Kidney (tissue), 14 donors: ENCODE measurements around the gene CELF4. TPM values are rescaled to one million over a fixed set of nuclear protein-coding genes. Genes with fewer than 3 reads are reported as not detected.

ENCODE experiments used
- DNase-seq, 5 donors: peaks; one replicate each; pipeline ENCODE4 v3.0.0-alpha.2; 2013 to 2020
- FAIRE-seq: peaks from 2 replicates; lab custom pipeline; 2012; peaks lifted over from hg19 to GRCh38; lab: Jason Lieb, UNC
- H3K27ac ChIP-seq, 2 donors: one replicate each; pipeline ENCODE4 v1.7.0; 2013; ENCODE audit warnings: low read depth in 2 of 2, low read length in 2 of 2, inconsistent platforms in 1 of 2
- H3K27me3 ChIP-seq: one replicate; pipeline ENCODE4 v1.7.1; 2013; ENCODE audit warnings: low read length, inconsistent platforms; ENCODE audit not compliant: control insufficient read depth, insufficient read depth
- H3K36me3 ChIP-seq, 3 donors: one replicate each; pipeline versions ENCODE4 v1.7.0 to v1.7.1; 2013; ENCODE audit warnings: low read length in 3 of 3, control low read depth in 1 of 3, inconsistent platforms in 1 of 3; ENCODE audit not compliant: insufficient read depth in 3 of 3, control insufficient read depth in 2 of 3
- H3K4me1 ChIP-seq, 3 donors: one replicate each; pipeline versions ENCODE4 v1.7.0 to v1.7.1; 2013; ENCODE audit warnings: low read length in 3 of 3, inconsistent platforms in 1 of 3, low read depth in 1 of 3; ENCODE audit not compliant: control insufficient read depth in 2 of 3, insufficient read depth in 2 of 3
- H3K4me3 ChIP-seq, 3 donors: one replicate each; pipeline versions ENCODE4 v1.7.0 to v1.8.1; 2013; ENCODE audit warnings: low read length in 3 of 3, control low read depth in 1 of 3, inconsistent platforms in 1 of 3
- H3K9ac ChIP-seq, 3 donors: one replicate each; pipeline versions ENCODE4 v1.7.0 to v1.7.1; 2013; ENCODE audit warnings: low read length in 3 of 3, control low read depth in 1 of 3, inconsistent platforms in 1 of 3
- H3K9me3 ChIP-seq, 3 donors: one replicate each; pipeline versions ENCODE4 v1.7.0 to v1.7.1; 2013; ENCODE audit warnings: low read length in 3 of 3, control low read depth in 1 of 3, inconsistent platforms in 1 of 3; ENCODE audit not compliant: control insufficient read depth in 2 of 3, insufficient read depth in 1 of 3
- intact Hi-C: fragments of 100-400 bp; cut with DNase I; formaldehyde crosslinking; loops from one replicate; pipeline ENCODE4 v1.11.1; 2022
- polyA plus RNA-seq: library from polyadenylated mRNA; stranded (reverse); fragments of 350-450 nt; fragmentation: Illumina TruSeq; extraction: RNeasy Lipid Tissue Mini Kit (QIAGEN cat#74804); gene quantifications from one replicate; pipeline ENCODE4 v1.2.3, GENCODE V29; 2014; ENCODE audit warnings: low read depth, low replicate concordance; ENCODE audit not compliant: insufficient read depth
- total RNA-seq: library from RNA; stranded (reverse); fragmentation: NEBNext Ultra II Directional; extraction: Animal tissue kit (Norgen Biotek cat#: 25700); gene quantifications from one replicate; pipeline ENCODE4 v1.2.1, GENCODE V29; 2021
- TF ChIP-seq, protein P1 (sequence below): IDR thresholded peaks from 3 replicates; pipeline ENCODE4 v1.5.1; 2012; ENCODE audit warnings: mild to moderate bottlenecking, moderate library complexity, borderline replicate concordance; ENCODE audit not compliant: insufficient read depth; ENCODE audit errors: extremely low read depth
- donor health status: control.
- donor health status: control.
- donor health status: control.
- donor health status: control.
- donor health status: control.
- donor health status: DM: yes; HTN: yes; CAD: no.
- donor health status: Normal renal cell carcinoma (clear cell type).

The CELF4 gene
- total and polyA plus RNA-seq, 2 donors from 2014 or later = 0.85 to 1.5 TPM

DNA sequence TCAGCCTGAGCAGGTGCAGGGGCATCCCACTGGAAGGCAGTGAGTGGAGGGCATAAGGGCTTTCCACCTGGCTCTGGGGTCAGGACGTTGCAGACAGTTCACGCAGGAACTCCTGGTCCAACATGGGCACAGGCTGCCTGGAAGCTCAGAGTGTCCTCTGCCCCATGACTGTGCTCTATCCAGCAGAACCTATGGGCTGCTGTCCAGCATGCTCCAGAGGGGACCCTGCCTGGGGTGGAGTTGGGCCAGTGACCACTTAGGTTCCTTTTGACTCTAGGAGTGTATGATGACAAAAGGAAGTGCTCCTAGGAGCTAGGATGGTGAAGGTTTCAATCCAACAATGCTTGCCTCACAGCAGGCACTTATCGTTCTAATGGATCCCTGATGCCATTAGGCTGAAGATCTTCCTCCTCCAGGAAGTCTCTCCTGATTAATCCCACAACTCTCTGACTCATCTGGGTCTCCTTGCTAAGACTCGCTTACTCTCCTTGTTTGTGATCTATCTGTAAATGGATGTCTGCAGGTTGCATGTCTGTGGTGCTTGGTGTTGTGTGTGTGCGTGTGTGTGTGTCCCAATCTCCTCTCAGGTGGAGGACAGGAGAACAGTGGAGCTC, 224.0 kb downstream of the CELF4 start:
- intact Hi-C loops = no loop called here
- TF ChIP-seq, protein P1, sequence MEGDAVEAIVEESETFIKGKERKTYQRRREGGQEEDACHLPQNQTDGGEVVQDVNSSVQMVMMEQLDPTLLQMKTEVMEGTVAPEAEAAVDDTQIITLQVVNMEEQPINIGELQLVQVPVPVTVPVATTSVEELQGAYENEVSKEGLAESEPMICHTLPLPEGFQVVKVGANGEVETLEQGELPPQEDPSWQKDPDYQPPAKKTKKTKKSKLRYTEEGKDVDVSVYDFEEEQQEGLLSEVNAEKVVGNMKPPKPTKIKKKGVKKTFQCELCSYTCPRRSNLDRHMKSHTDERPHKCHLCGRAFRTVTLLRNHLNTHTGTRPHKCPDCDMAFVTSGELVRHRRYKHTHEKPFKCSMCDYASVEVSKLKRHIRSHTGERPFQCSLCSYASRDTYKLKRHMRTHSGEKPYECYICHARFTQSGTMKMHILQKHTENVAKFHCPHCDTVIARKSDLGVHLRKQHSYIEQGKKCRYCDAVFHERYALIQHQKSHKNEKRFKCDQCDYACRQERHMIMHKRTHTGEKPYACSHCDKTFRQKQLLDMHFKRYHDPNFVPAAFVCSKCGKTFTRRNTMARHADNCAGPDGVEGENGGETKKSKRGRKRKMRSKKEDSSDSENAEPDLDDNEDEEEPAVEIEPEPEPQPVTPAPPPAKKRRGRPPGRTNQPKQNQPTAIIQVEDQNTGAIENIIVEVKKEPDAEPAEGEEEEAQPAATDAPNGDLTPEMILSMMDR = no peak
- FAIRE-seq = no peak
- no peak for DNase-seq
- Histone ChIP-seq H3K4me1 (no peaks in the 10 kb centered on the region), H3K4me3 (no peak overlapping the region), H3K27ac (no peak overlapping the region), H3K27me3 (no peaks in the 10 kb centered on the region), H3K9me3 (no peaks in the 10 kb centered on the region), H3K9ac (no peak overlapping the region), H3K36me3 (no peaks in the 10 kb centered on the region)

DNA sequence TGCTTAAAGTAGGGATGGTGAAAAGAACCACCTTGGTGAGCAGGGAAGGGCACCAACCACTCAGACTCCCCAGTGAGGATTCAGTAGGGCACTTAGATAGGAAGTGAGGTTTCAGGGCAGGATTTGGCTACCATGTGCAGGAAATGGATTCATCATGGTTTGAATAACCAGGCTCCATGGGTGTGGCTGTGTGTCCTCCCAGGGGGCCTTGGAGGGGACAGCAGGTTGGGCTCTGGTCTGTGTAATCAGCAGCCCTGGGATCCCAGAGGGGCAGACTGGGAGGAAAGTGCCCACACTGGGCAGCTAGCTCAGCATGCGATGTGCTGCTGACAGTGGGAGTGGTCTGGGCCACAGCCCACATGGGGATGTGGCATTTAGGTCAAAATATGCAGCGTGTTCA, 224.6 kb downstream of the CELF4 start:
- intact Hi-C loops = no loop called here
- no peak for FAIRE-seq
- TF ChIP-seq, protein P1 = no peak
- H3K9me3 ChIP-seq = no peaks in the 10 kb centered on the region
- no peak overlapping the region for H3K4me3 ChIP-seq
- H3K27me3 ChIP-seq = no peaks in the 10 kb centered on the region
- no peaks in the 10 kb centered on the region for H3K36me3 ChIP-seq
- H3K27ac ChIP-seq = no peak overlapping the region
- no peaks in the 10 kb centered on the region for H3K4me1 ChIP-seq
- no peak for DNase-seq
- no peak overlapping the region for H3K9ac ChIP-seq

DNA sequence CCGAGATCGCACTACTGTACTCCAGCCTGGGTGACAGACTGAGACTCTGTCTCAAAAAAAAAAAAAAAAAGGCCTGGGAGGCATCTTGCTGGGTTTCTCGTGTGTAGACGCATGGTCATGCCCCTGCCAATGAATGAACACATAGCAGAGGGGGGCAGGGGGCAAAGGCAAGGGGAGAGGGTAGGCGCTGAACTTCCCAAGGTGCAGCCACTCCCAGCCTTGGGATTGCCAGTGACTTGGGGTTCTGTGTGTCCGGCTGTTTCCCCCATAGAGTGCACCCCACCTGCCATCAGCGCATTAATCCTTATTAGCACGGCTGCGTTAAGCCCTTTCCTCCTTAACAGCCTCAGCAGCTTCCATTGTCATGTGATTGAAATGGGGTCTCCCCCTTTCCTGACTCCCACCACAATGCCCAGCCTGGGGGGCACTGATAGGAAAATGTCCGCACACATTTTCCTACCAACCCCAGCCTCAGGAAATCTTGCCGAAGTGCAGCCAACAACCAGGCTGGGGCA, 225.8 kb downstream of the CELF4 start:
- Histone ChIP-seq H3K27me3 (no peaks in the 10 kb centered on the region), H3K9ac (no peak overlapping the region), H3K4me3 (no peak overlapping the region), H3K36me3 (no peaks in the 10 kb centered on the region), H3K9me3 (no peaks in the 10 kb centered on the region), H3K27ac (no peak overlapping the region), H3K4me1 (no peaks in the 10 kb centered on the region)
- TF ChIP-seq, protein P1 = no peak
- DNase-seq = no peak
- no peak for FAIRE-seq
- intact Hi-C loops = no loop called here
